PC-9 (cell line): ENCODE results near the gene AXIN2.
A peak's percentile ranks its signal among the peaks of the same experiment; 100 is the strongest.

ENCODE experiments used
- CTCF ChIP-seq: fragments of 200-600 bp; sonication (generic); conservative IDR thresholded peaks from 2 replicates; pipeline ENCODE4 v1.6.1; 2017; ENCODE audit warnings: mixed run types, antibody characterized with exemption, mild to moderate bottlenecking, moderate library complexity
- EZH2 ChIP-seq: fragments of 200-600 bp; sonication (generic); IDR thresholded peaks from 2 replicates; pipeline ENCODE4 v1.8.0; 2017; ENCODE audit warnings: antibody characterized with exemption, low read depth

GRCh38 chr17:65588181-65588808 lies 26.8 kb upstream of the AXIN2 start:
- TF ChIP-seq CTCF, result peak; percentile 56
- TF ChIP-seq EZH2, result no peak
